Gastrocnemius medialis (tissue), 4 donors: ENCODE data around the gene NRDE2.

Experiments
- POLR2A ChIP-seq, 2 donors: fragments of 450-650 bp; IDR thresholded peaks; one replicate each; pipeline ENCODE4 v1.6.1; 2017; ENCODE audit warnings: antibody characterized with exemption in 2 of 2, mild to moderate bottlenecking in 2 of 2, moderate library complexity in 2 of 2
- TF ChIP-seq, protein P1 (sequence below), 5 experiments: fragments of 450-650 bp in 3 of 5; fragments of 200-600 bp in 2 of 5; sonication (generic) in 2 of 5; IDR thresholded peaks in 4 of 5; conservative IDR thresholded peaks in 1 of 5; 1 replicate in 4 of 5; 2 replicates in 1 of 5; pipeline ENCODE4 v1.5.1; 2016 to 2019; ENCODE audit warnings: antibody characterized with exemption in 5 of 5, mild to moderate bottlenecking in 3 of 5, moderate library complexity in 3 of 5

DNA sequence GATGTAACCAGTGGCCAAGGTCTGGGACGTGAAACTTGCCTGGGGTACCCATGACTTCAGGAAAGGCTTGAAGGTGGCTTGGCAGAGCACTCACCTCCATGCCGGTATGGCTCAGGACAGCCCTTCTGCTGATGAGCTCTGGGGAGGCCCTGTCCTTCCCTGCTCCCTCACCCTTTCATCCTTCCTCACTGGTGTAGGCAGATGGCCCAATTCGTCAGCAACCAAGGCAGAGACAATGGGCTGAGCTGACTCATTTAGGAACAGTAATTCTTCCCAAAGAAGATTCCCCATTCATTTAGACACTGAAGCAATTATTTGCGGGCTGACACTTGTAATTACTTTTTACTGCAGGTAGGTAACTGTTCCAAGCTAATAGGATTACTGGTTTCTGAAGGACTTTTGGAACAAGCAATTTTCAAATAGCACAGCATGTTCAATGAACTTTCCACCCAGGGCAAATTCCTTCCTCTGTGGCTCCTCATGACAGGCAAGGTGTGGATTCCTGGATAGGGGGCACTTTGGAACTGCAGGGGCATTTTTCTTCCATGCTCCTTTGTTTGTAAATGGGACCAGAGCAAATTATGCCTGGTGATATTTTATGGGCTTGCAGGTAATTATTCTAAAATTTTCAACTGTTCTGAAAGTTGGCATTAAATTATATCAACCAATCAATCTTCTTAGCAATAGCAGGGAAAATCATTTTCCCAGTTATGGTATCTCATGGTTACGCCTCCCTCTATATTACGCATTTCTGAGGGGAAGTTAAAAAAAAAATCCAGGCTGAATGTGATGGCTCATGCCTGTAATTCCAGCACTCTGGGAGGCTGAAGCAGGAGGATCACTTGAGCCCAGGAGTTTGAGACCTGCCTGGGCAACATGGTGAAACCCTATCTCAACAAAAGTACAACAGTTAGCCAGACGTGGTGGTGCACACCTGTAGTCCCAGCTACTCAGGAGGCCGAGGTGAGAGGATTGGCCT lies 24.1 kb upstream of the NRDE2 start:
- TF ChIP-seq, protein P1, sequence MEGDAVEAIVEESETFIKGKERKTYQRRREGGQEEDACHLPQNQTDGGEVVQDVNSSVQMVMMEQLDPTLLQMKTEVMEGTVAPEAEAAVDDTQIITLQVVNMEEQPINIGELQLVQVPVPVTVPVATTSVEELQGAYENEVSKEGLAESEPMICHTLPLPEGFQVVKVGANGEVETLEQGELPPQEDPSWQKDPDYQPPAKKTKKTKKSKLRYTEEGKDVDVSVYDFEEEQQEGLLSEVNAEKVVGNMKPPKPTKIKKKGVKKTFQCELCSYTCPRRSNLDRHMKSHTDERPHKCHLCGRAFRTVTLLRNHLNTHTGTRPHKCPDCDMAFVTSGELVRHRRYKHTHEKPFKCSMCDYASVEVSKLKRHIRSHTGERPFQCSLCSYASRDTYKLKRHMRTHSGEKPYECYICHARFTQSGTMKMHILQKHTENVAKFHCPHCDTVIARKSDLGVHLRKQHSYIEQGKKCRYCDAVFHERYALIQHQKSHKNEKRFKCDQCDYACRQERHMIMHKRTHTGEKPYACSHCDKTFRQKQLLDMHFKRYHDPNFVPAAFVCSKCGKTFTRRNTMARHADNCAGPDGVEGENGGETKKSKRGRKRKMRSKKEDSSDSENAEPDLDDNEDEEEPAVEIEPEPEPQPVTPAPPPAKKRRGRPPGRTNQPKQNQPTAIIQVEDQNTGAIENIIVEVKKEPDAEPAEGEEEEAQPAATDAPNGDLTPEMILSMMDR (IDR thresholded peaks at IDR 0.05 in 4 of 5, conservative IDR thresholded peaks at IDR 0.05 in 1 of 5) = no peak
- TF ChIP-seq POLR2A (IDR thresholded peaks at IDR 0.05) = no peak
